IMR-90 (cell line): ENCODE results near the gene SH3RF3. TPM values are rescaled to one million over a fixed set of nuclear protein-coding genes. Genes with fewer than 3 reads are reported as not detected.

ENCODE experiments used
- ATAC-seq: fragments of 200-7000 bp; cut with Tn5 transposase; 2 replicates; pipeline ENCODE4 v1.9.1; 2020; ENCODE audit warnings: low read depth, mild to moderate bottlenecking, moderate library complexity
- BruUV-seq: library from RNA; stranded (reverse); fragments of 400-500 nt; replicated peaks from 2 replicates; lab custom pipeline; 2021; lab: Mats Ljungman, UMichigan
- CTCF ChIA-PET: fragments of 300-600 bp; formaldehyde crosslinking; extraction: SDS; loops from one replicate; lab custom pipeline; 2021; ENCODE audit warnings: antibody characterized with exemption; lab: Yijun Ruan, JAX
- POLR2A ChIA-PET: fragments of 300-600 bp; sonication (Branson Sonifier 250); formaldehyde crosslinking; loops from one replicate; lab custom pipeline; 2022; ENCODE audit warnings: antibody characterized with exemption; ENCODE audit not compliant: unreplicated experiment; lab: Charles Lee
- DNase-seq: peaks from one replicate; pipeline ENCODE4 v3.0.0; 2013
- H2AFZ ChIP-seq: replicated peaks from 2 replicates; pipeline ENCODE3; 2013; ENCODE audit warnings: low read length, mild to moderate bottlenecking; ENCODE audit not compliant: poor library complexity
- H2AK5ac ChIP-seq: 2 replicates; pipeline ENCODE4 v1.6.1; 2013; ENCODE audit warnings: low read depth, low read length, inconsistent platforms
- H2AK9ac ChIP-seq: replicated peaks from 2 replicates; pipeline ENCODE3; 2013; ENCODE audit warnings: mild to moderate bottlenecking, low read depth, low read length, moderate library complexity; ENCODE audit not compliant: poor library complexity
- H2BK120ac ChIP-seq: 2 replicates; pipeline ENCODE4 v1.6.1; 2013; ENCODE audit warnings: low read depth, low read length, inconsistent platforms
- H2BK15ac ChIP-seq: 3 replicates; pipeline ENCODE4 v1.6.1; 2013; ENCODE audit warnings: low read depth, low read length, inconsistent platforms
- H2BK20ac ChIP-seq: 2 replicates; pipeline ENCODE4 v1.6.1; 2013; ENCODE audit warnings: low read depth, mild to moderate bottlenecking, inconsistent platforms, low read length, moderate library complexity
- H2BK5ac ChIP-seq: 2 replicates; pipeline ENCODE4 v1.6.1; 2013; ENCODE audit warnings: mild to moderate bottlenecking, low read depth, low read length, inconsistent platforms; ENCODE audit not compliant: poor library complexity, severe bottlenecking
- H3K14ac ChIP-seq: replicated peaks from 2 replicates; pipeline ENCODE4 v1.6.1; 2013; ENCODE audit warnings: low read depth, low read length, inconsistent platforms
- H3K18ac ChIP-seq: 2 replicates; pipeline ENCODE4 v1.6.1; 2013; ENCODE audit warnings: low read depth, low read length, control low read depth
- H3K23ac ChIP-seq: 2 replicates; pipeline ENCODE4 v1.6.1; 2013; ENCODE audit warnings: low read depth, low read length, inconsistent platforms
- H3K27ac ChIP-seq: 2 replicates; pipeline ENCODE4 v1.5.1; 2013; ENCODE audit warnings: mild to moderate bottlenecking, control low read depth, low read length; ENCODE audit not compliant: insufficient read depth
- H3K27me3 ChIP-seq: 2 replicates; pipeline ENCODE4 v1.6.1; 2013; ENCODE audit warnings: low read length; ENCODE audit not compliant: control insufficient read depth, insufficient read depth
- H3K36me3 ChIP-seq: 2 replicates; pipeline ENCODE4 v1.6.1; 2013; ENCODE audit warnings: low read length, mixed read lengths; ENCODE audit not compliant: control insufficient read depth, insufficient read depth
- H3K4ac ChIP-seq: 2 replicates; pipeline ENCODE4 v1.6.1; 2013; ENCODE audit warnings: low read depth, low read length, inconsistent platforms
- H3K4me1 ChIP-seq: 2 replicates; pipeline ENCODE4 v1.6.1; 2013; ENCODE audit warnings: low read length, mixed read lengths; ENCODE audit not compliant: control insufficient read depth, insufficient read depth
- H3K4me2 ChIP-seq: 2 replicates; pipeline ENCODE4 v1.6.1; 2013; ENCODE audit warnings: low read depth, mild to moderate bottlenecking, control low read depth, low read length, moderate library complexity
- H3K4me3 ChIP-seq: 2 replicates; pipeline ENCODE4 v1.5.1; 2013; ENCODE audit warnings: low read depth, mild to moderate bottlenecking, control low read depth, low read length, moderate library complexity; ENCODE audit not compliant: insufficient read depth
- H3K56ac ChIP-seq: 2 replicates; pipeline ENCODE4 v1.6.1; 2013; ENCODE audit warnings: low read length, inconsistent platforms; ENCODE audit not compliant: insufficient read depth; ENCODE audit errors: extremely low read depth
- H3K79me1 ChIP-seq, 2 experiments: 2 replicates each; pipeline ENCODE4 v1.6.1; 2013; ENCODE audit warnings: low read length in 2 of 2, inconsistent platforms in 1 of 2, low read depth in 1 of 2
- H3K9ac ChIP-seq: 2 replicates; pipeline ENCODE4 v1.6.1; 2013; ENCODE audit warnings: low read depth, low read length, control low read depth
- H3K9me1 ChIP-seq: 2 replicates; pipeline ENCODE4 v1.6.1; 2013; ENCODE audit warnings: low read length, inconsistent platforms; ENCODE audit not compliant: insufficient read depth
- H3K9me3 ChIP-seq: 2 replicates; pipeline ENCODE4 v1.6.1; 2013; ENCODE audit warnings: low read length; ENCODE audit not compliant: control insufficient read depth, insufficient read depth
- H4K20me1 ChIP-seq: 2 replicates; pipeline ENCODE4 v1.6.1; 2013; ENCODE audit warnings: low read length, inconsistent platforms; ENCODE audit not compliant: insufficient read depth
- H4K5ac ChIP-seq: 2 replicates; pipeline ENCODE4 v1.6.1; 2013; ENCODE audit warnings: mild to moderate bottlenecking, low read depth, low read length, control low read depth
- H4K8ac ChIP-seq, 2 experiments: 2 replicates each; pipeline ENCODE4 v1.6.1; 2013; ENCODE audit warnings: low read depth in 2 of 2, low read length in 2 of 2, control low read depth in 1 of 2, inconsistent platforms in 1 of 2
- H4K91ac ChIP-seq: 2 replicates; pipeline ENCODE4 v1.6.1; 2013; ENCODE audit warnings: low read depth, low read length, inconsistent platforms; ENCODE audit not compliant: insufficient read depth
- BHLHE40 ChIP-seq: fragments of 150-350 bp; IDR thresholded peaks from 2 replicates; pipeline ENCODE4 v1.6.1; 2016; ENCODE audit warnings: mild to moderate bottlenecking, low read depth, low read length
- CEBPB ChIP-seq: IDR thresholded peaks from 2 replicates; pipeline ENCODE4 v1.6.1; 2012; ENCODE audit warnings: low read depth, low read length, improper control_type of control experiment
- CHD1 ChIP-seq: IDR thresholded peaks from 2 replicates; pipeline ENCODE4 v1.6.1; 2012; ENCODE audit warnings: low read depth, low read length, improper control_type of control experiment
- CTCF ChIP-seq: conservative IDR thresholded peaks from 2 replicates; pipeline ENCODE4 v1.5.1; 2012; ENCODE audit warnings: mild to moderate bottlenecking, low read depth, low read length, improper control_type of control experiment
- ELK1 ChIP-seq: fragments of 150-350 bp; IDR thresholded peaks from 2 replicates; pipeline ENCODE4 v1.6.1; 2016; ENCODE audit warnings: low read depth, mild to moderate bottlenecking, low read length, moderate library complexity, borderline replicate concordance
- FOS ChIP-seq: fragments of 150-350 bp; IDR thresholded peaks from 2 replicates; pipeline ENCODE4 v1.6.1; 2016; ENCODE audit warnings: low read depth, low read length
- MAFK ChIP-seq: IDR thresholded peaks from 2 replicates; pipeline ENCODE4 v1.6.1; 2012; ENCODE audit warnings: low read depth, low read length, improper control_type of control experiment
- MAZ ChIP-seq: IDR thresholded peaks from 2 replicates; pipeline ENCODE4 v1.6.1; 2012; ENCODE audit warnings: low read depth, mild to moderate bottlenecking, low read length, improper control_type of control experiment, moderate library complexity, borderline replicate concordance
- MXI1 ChIP-seq: IDR thresholded peaks from 2 replicates; pipeline ENCODE4 v1.6.1; 2012; ENCODE audit warnings: low read depth, mild to moderate bottlenecking, low read length, moderate library complexity, borderline replicate concordance
- NFE2L2 ChIP-seq: fragments of 150-350 bp; IDR thresholded peaks from 2 replicates; pipeline ENCODE4 v1.6.1; 2016; ENCODE audit warnings: low read depth, mild to moderate bottlenecking, low read length
- POLR2A ChIP-seq: IDR thresholded peaks from 2 replicates; pipeline ENCODE4 v1.6.1; 2012; ENCODE audit warnings: mild to moderate bottlenecking, low read depth, low read length
- RAD21 ChIP-seq: IDR thresholded peaks from 2 replicates; pipeline ENCODE4 v1.6.1; 2012; ENCODE audit warnings: low read length, improper control_type of control experiment
- RCOR1 ChIP-seq: IDR thresholded peaks from 2 replicates; pipeline ENCODE4 v1.6.1; 2012; ENCODE audit warnings: mild to moderate bottlenecking, low read length, improper control_type of control experiment; ENCODE audit not compliant: insufficient replicate concordance
- RFX5 ChIP-seq: IDR thresholded peaks from 2 replicates; pipeline ENCODE4 v1.8.0; 2012; ENCODE audit warnings: low read depth, mild to moderate bottlenecking, low read length, moderate library complexity
- SMC3 ChIP-seq: fragments of 150-350 bp; IDR thresholded peaks from 2 replicates; pipeline ENCODE4 v1.6.1; 2016; ENCODE audit warnings: low read depth, mild to moderate bottlenecking, antibody characterized with exemption, low read length, moderate library complexity
- USF2 ChIP-seq: fragments of 150-350 bp; IDR thresholded peaks from 2 replicates; pipeline ENCODE4 v1.6.1; 2017; ENCODE audit warnings: mild to moderate bottlenecking, antibody characterized with exemption, low read length, low read depth
- WGBS, 2 experiments: methylation state at CpG; one replicate each; pipeline versions ENCODE4 v1.1.5 to v1.1.7; 2013; ENCODE audit warnings: missing lambda C conversion rate in 2 of 2; ENCODE audit not compliant: insufficient read length in 1 of 2; ENCODE audit errors: extremely low coverage in 2 of 2; 5-methylcytosine and 5-hydroxymethylcytosine counted together
- dilution Hi-C: fragments of 300-500 bp; cut with HindIII; formaldehyde crosslinking; loops from one replicate; pipeline ENCODE4 v1.14.3; 2018; ENCODE audit warnings: low sequenced_read_pairs; ENCODE audit not compliant: unreplicated experiment
- in situ Hi-C: fragments of 300-500 bp; cut with MboI; formaldehyde crosslinking; loops from 3 replicates; pipeline ENCODE4 v1.14.3; 2019; ENCODE audit warnings: low sequenced_read_pairs, inconsistent platforms, mixed read lengths
- intact Hi-C: fragments of 100-400 bp; cut with micrococcal nuclease; formaldehyde crosslinking; loops from 2 replicates; pipeline ENCODE4 v1.10.0; 2022
- polyA plus RNA-seq, 3 experiments: library from polyadenylated mRNA; depleted of rRNA; stranded (reverse); fragments of >200 nt; gene quantifications; 2 replicates each; pipeline ENCODE4 v1.2.3, GENCODE V29; 2012; ENCODE audit warnings: low replicate concordance in 1 of 3
- total RNA-seq: library from RNA; depleted of rRNA; stranded (reverse); fragments of >200 nt; gene quantifications from 2 replicates; pipeline ENCODE4 v1.2.3, GENCODE V29; 2012

SH3RF3 gene
- total and polyA plus RNA-seq, 2 of the 4 experiments (the other 2 are of a cell fraction): 3.4 to 5.3 TPM

DNA sequence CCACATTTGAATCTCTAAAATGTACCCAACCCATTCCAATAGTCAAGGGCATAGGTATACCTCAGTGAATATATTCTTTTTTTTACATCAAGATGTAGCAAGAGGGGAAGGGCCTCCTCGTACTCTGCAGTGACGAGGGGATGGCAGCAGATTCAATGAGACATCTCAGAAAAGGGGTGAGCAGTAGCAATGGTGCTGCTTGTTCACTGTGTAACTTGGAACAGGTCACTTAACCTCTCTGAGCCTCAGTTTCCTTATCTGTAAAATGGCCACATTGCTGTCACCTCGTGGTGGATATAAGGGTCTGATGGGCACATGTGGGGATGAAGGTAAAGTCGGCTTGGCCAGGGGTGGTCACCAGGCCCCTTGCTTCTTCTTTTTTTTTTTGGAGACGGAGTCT is 263.1 kb downstream of the SH3RF3 start:
- Histone ChIP-seq H3K4ac (no peak overlapping the region), H3K79me1 (peaks cover 10 to 69% of the 10 kb centered on the region in 2 experiments; a peak in 3 of 4 replicates), H2AFZ (no peak overlapping the region), H3K36me3 (peaks cover 9% of the 10 kb centered on the region), H4K8ac (no peak overlapping the region), H4K5ac (no peak overlapping the region), H3K9me3 (no peaks in the 10 kb centered on the region), H2AK5ac (no peak overlapping the region), H2BK5ac (no peak overlapping the region), H3K14ac (no peak overlapping the region), H3K56ac (no peak overlapping the region), H2BK120ac (no peak overlapping the region), H4K91ac (no peak overlapping the region), H3K18ac (no peak overlapping the region), H3K23ac (no peak overlapping the region), H3K27ac (no peak overlapping the region), H3K27me3 (no peaks in the 10 kb centered on the region), H3K4me2 (no peak overlapping the region), H4K20me1 (peaks cover 30% of the 10 kb centered on the region), H2BK15ac (no peak overlapping the region), H3K9me1 (peaks cover 22% of the 10 kb centered on the region), H3K9ac (no peak overlapping the region), H3K4me1 (no peaks in the 10 kb centered on the region), H2BK20ac (no peak overlapping the region), H3K4me3 (no peak overlapping the region), H2AK9ac (no peak overlapping the region)
- ChIA-PET POLR2A (no interaction called here), CTCF (no interaction called here)
- 100% methylated on average over 2 of the region's 5 CpGs; no CpG with 5 or more reads in 1 of the 2 experiments for WGBS, 2 experiments
- TF ChIP-seq SMC3: no peak
- no peak for TF ChIP-seq FOS
- no peak for TF ChIP-seq POLR2A
- no peak for TF ChIP-seq BHLHE40
- TF ChIP-seq RFX5: no peak
- TF ChIP-seq MAZ: no peak
- no peak for TF ChIP-seq USF2
- TF ChIP-seq RAD21: no peak
- no peak for TF ChIP-seq ELK1
- TF ChIP-seq RCOR1: no peak
- TF ChIP-seq CHD1: no peak
- no peak for TF ChIP-seq MAFK
- TF ChIP-seq NFE2L2: no peak
- no peak for TF ChIP-seq CEBPB
- TF ChIP-seq CTCF: no peak
- no peak for TF ChIP-seq MXI1
- DNase-seq (no peak), ATAC-seq (no peak)
- dilution Hi-C loops: no loop called here
- intact Hi-C loops: no loop called here
- in situ Hi-C loops: no loop called here
- no TSS peak for BruUV-seq
